Vagina (tissue), 2 donors: ENCODE results near the gene TRIM74.
"Not testable (repeated sequence)": the region's sequence is repeated elsewhere in the genome, so short reads cannot be mapped to it uniquely, and the experiment has no call there.

Experiments used
- CTCF ChIP-seq, 3 experiments: fragments of 450-650 bp in 2 of 3; fragments of 200-600 bp in 1 of 3; sonication (generic) in 1 of 3; IDR thresholded peaks; one replicate each; pipeline ENCODE4 v1.5.1; 2017 to 2019; ENCODE audit warnings: antibody characterized with exemption in 3 of 3, mild to moderate bottlenecking in 2 of 3, moderate library complexity in 2 of 3
- POLR2A ChIP-seq, 2 donors: fragments of 450-650 bp; IDR thresholded peaks; one replicate each; pipeline ENCODE4 v1.6.1; 2017; ENCODE audit warnings: antibody characterized with exemption in 2 of 2, mild to moderate bottlenecking in 2 of 2, moderate library complexity in 2 of 2
- POLR2AphosphoS5 ChIP-seq, 2 donors: sonication (generic); formaldehyde crosslinking; IDR thresholded peaks; one replicate each; pipeline ENCODE4 v1.9.0; 2017; ENCODE audit warnings: antibody characterized with exemption in 2 of 2, mild to moderate bottlenecking in 2 of 2, low read depth in 1 of 2; ENCODE audit not compliant: insufficient read depth in 1 of 2

- not testable (repeated sequence) for TF ChIP-seq CTCF (IDR thresholded peaks at IDR 0.05); POLR2AphosphoS5 (IDR thresholded peaks at IDR 0.05; ENCODE audit: insufficient read depth in 1 of 2, low read depth in 1 of 2); POLR2A (IDR thresholded peaks at IDR 0.05)
Observed at GRCh38 chr7:72942956-72943355, 26.3 kb downstream of the TRIM74 start.
